ENCODE data around the gene CHCHD6. TPM values are rescaled to one million over a fixed set of nuclear protein-coding genes. Genes with fewer than 3 reads are reported as not detected.

The CHCHD6 gene
- total and polyA plus RNA-seq, 8 donors = 5.0 to 10.9 (median 6.0) TPM

DNA sequence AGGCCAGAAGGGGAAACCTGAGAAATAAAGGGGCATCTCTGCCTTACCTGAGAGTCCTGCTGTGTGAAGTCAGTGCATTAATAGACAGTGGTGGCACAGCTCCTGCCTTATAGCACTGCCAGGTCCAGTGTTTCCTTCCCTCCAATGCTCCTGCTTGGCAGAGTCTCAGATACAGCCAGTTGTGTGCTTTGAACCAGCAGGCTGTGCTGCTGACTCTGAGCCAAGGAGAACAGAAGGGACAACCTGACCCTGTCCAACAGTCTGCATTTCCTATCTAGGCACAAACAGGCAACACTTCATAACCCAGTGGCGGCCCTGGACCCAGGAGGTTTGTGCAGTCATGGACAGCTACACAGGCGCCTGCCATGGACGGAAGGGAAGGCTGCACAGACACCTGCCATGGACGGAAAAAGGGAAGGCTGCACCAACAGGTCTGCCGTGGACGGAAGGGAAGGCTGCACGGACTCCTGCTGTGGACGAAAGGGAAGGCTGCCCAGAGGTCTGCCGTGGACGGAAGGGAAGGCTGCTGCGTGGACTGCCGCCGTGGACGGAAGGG is 245.0 kb downstream of the CHCHD6 start:
- FAIRE-seq (no peak), DNase-seq (no peak), ATAC-seq (peak in 2 of 4 donors; percentile 19 to 38)
- intact Hi-C loops (cut with DNase I) = no loop called here
- Histone ChIP-seq H3K36me3 (no peaks in the 10 kb centered on the region), H3K27me3 (no peaks in the 10 kb centered on the region), H3K4me1 (no peaks in the 10 kb centered on the region), H3K4me3 (no peak overlapping the region), H3K27ac (no peak overlapping the region), H3K9me3 (no peaks in the 10 kb centered on the region)
- TF ChIP-seq, protein P1, sequence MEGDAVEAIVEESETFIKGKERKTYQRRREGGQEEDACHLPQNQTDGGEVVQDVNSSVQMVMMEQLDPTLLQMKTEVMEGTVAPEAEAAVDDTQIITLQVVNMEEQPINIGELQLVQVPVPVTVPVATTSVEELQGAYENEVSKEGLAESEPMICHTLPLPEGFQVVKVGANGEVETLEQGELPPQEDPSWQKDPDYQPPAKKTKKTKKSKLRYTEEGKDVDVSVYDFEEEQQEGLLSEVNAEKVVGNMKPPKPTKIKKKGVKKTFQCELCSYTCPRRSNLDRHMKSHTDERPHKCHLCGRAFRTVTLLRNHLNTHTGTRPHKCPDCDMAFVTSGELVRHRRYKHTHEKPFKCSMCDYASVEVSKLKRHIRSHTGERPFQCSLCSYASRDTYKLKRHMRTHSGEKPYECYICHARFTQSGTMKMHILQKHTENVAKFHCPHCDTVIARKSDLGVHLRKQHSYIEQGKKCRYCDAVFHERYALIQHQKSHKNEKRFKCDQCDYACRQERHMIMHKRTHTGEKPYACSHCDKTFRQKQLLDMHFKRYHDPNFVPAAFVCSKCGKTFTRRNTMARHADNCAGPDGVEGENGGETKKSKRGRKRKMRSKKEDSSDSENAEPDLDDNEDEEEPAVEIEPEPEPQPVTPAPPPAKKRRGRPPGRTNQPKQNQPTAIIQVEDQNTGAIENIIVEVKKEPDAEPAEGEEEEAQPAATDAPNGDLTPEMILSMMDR (IDR thresholded peaks at IDR 0.05) = no peak
- WGBS, 2 donors = 94 to 95% methylated on average over 14 of the region's 14 CpGs

GRCh38 chr3:126951561-126951960 is 247.5 kb downstream of the CHCHD6 start:
- H3K9me3 ChIP-seq = no peaks in the 10 kb centered on the region
- TF ChIP-seq, protein P1 (IDR thresholded peaks at IDR 0.05) = no peak
- FAIRE-seq = no peak
- H3K27me3 ChIP-seq = no peaks in the 10 kb centered on the region
- intact Hi-C loops (cut with DNase I) = no loop called here
- no peak overlapping the region for H3K27ac ChIP-seq
- no peaks in the 10 kb centered on the region for H3K4me1 ChIP-seq
- H3K4me3 ChIP-seq = no peak overlapping the region
- no peaks in the 10 kb centered on the region for H3K36me3 ChIP-seq
- DNase-seq = peak in 1 of 6 donors; percentile 27
- ATAC-seq = no peak
- 89 to 95% methylated on average over 5 of the region's 5 CpGs for WGBS, 2 donors

- FAIRE-seq (no peak), DNase-seq (peak in 1 of 6 donors; percentile 52), ATAC-seq (no peak)
- Histone ChIP-seq H3K27ac (no peak overlapping the region), H3K9me3 (no peaks in the 10 kb centered on the region), H3K4me1 (no peaks in the 10 kb centered on the region), H3K27me3 (no peaks in the 10 kb centered on the region), H3K4me3 (no peak overlapping the region), H3K36me3 (no peaks in the 10 kb centered on the region)
- 92% methylated on average over 10 of the region's 10 CpGs for WGBS, 2 donors
- TF ChIP-seq, protein P1 (IDR thresholded peaks at IDR 0.05) = no peak
- intact Hi-C loops (cut with DNase I) = no loop called here
Observed at GRCh38 chr3:126952261-126952982, 248.4 kb downstream of the CHCHD6 start.

DNA sequence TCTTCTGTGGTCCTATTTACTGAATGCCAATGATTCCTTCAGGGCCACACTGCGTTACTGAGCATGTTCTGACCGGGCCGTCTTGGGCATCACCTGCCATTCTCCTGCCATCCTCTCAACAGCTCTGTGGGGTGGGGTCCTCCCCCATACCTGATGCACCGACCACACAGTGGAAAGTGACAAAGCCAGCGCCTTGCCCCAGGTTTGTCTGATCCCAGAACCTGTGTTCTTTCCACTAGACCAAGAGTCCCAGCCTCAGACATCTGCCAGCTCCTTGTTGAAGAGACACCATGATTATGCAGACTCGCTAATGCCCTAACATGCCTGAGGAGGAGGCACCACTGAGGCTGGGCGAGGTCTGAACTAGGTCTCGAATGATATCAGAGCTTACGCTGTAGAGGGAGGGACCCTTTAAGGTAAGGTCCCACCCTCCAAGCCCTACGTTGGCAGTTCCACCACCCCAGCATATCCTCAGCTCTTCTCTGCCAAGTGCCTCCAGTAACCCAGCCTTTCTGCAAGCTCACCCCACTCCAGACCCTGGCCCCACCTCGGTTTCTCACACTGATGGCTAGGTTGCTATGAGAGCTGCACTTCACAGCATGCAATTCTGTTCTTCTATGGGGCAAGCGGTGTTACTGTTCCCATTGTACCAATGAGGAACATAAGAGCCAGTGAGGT is 249.1 kb downstream of the CHCHD6 start:
- no peaks in the 10 kb centered on the region for H3K9me3 ChIP-seq
- TF ChIP-seq, protein P1 (IDR thresholded peaks at IDR 0.05) = no peak
- H3K27ac ChIP-seq = no peak overlapping the region
- no peaks in the 10 kb centered on the region for H3K36me3 ChIP-seq
- H3K4me3 ChIP-seq = no peak overlapping the region
- DNase-seq (no peak), FAIRE-seq (no peak), ATAC-seq (no peak)
- intact Hi-C loops (cut with DNase I) = no loop called here
- no peaks in the 10 kb centered on the region for H3K27me3 ChIP-seq
- WGBS, 2 donors = 91 to 95% methylated on average over 12 of the region's 12 CpGs
- no peaks in the 10 kb centered on the region for H3K4me1 ChIP-seq

All from pancreas (tissue), 10 donors.